Stimulated activated naive CD8-positive, alpha-beta T cell treated with anti-CD3 and anti-CD28 coated beads, Interleukin-15, amount 100 ng/mL, for 72 hours (primary cell): ENCODE measurements around the gene LARP4B.

Experiments
- ATAC-seq: fragments of 150-1000 bp; cut with Tn5 transposase; 2 replicates; pipeline ENCODE4 v1.10.0; 2021; ENCODE audit warnings: mild to moderate bottlenecking, moderate library complexity
- DNase-seq, 2 donors: peaks; one replicate each; pipeline ENCODE4 v3.0.0; 2021 to 2022
- H3K27ac Mint-ChIP-seq, 2 donors: one replicate each; pipeline ENCODE4 v1.8.0; 2022; ENCODE audit warnings: mild to moderate bottlenecking in 2 of 2, mixed read lengths in 2 of 2, moderate library complexity in 2 of 2
- H3K27me3 Mint-ChIP-seq: one replicate; pipeline ENCODE4 v1.8.0; 2022; ENCODE audit warnings: mixed read lengths
- H3K4me1 Mint-ChIP-seq: one replicate; pipeline ENCODE4 v1.8.0; 2022; ENCODE audit warnings: mild to moderate bottlenecking, mixed read lengths
- H3K4me3 Mint-ChIP-seq, 2 donors: one replicate each; pipeline ENCODE4 v1.8.0; 2022; ENCODE audit warnings: mild to moderate bottlenecking in 2 of 2, mixed read lengths in 2 of 2, moderate library complexity in 1 of 2
- H3K9me3 Mint-ChIP-seq, 2 donors: one replicate each; pipeline ENCODE4 v1.8.0; 2022; ENCODE audit warnings: mixed read lengths in 2 of 2

The LARP4B gene

DNA sequence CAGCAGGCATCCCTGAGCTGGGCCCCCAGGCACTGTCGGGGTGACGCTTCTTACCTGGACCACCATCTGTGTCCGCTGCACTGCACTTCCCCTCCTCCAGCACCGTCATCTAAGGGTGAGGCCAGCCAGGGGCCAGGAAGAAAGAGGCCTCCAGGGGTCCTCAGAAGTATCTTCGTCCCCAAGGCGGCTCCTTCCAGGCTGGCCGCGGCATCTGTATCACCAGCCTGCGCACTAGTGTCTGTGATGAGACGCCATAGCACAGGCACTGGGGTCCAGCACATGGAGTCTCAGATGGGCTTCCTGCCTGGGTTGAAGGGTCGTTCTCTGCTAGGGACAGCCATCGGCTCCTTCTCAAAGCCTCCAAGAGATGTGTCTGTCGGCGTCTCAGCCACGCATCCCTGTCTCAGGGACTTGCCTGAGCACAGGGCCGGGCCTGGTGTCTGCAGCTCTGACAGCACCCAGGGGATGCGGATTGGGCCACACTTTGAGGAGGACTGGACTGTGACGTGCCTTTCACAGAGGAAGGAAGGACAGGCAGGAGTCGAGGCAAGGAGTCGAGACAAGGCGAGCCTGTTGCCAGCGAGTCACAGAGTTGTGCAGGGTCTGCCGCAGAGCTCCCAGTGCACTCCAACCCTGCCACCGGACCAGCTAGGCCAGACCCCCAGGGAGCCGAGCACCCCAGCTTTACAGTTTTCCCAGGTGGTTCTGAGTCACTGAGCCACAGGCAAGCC, 140.5 kb downstream of the LARP4B start:
- H3K4me3 Mint-ChIP-seq, result no peak overlapping the region
- H3K4me1 Mint-ChIP-seq, result peaks cover 5% of the 10 kb centered on the region
- peaks cover 2 to 6% of the 10 kb centered on the region in 2 donors for H3K9me3 Mint-ChIP-seq
- DNase-seq (no peak), ATAC-seq (no peak)
- H3K27me3 Mint-ChIP-seq, result peaks cover 3% of the 10 kb centered on the region
- H3K27ac Mint-ChIP-seq, result peak overlapping the region in 1 of 2 donors; percentile 67

DNA sequence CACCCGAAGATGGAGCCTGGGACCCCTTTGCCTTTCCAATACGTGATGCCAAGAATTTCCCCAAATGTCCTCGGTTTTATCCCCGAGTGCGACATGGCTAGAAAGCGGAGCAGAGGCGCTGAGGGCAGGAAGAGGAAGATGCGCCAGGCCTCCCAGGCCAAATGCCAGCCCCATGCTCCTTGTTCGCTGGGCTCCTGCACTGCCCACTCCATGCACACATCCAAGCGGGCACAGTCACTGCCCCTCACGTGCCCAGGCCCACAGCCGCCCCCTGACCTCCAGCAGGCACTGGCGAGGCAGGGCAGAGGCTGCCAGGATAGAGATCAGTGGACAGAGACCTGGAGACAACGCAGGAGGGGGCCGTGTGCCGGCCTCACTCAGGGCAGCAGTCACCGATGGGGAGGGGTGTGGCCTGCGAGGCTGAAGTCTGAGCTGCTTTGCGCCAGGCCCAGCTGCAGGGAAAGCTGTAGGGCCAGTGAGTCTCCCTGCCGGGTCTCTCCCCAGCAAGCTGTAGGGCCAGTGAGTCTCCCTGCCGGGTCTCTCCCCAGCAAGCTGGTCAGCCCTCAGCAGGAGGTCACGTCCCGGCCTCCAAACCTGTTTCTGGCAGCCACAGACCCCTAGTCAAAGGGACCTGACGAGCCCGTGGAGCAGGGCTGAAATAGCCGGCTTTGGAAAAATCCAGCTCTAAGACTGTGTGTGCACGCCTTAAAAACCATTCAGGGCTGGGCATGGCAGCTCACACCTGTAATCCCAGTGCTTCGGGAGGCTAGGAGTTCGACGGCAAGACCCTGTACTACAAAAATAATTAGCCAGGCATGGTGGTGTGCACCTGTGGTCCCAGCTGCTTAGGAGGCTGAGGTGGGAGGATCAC, 141.4 kb downstream of the LARP4B start:
- no peaks in the 10 kb centered on the region for H3K9me3 Mint-ChIP-seq
- peaks cover 9% of the 10 kb centered on the region for H3K4me1 Mint-ChIP-seq
- H3K27me3 Mint-ChIP-seq, result peaks cover 12% of the 10 kb centered on the region
- no peak overlapping the region for H3K27ac Mint-ChIP-seq
- no peak overlapping the region for H3K4me3 Mint-ChIP-seq
- no peak for DNase-seq
- ATAC-seq, result no peak

DNA sequence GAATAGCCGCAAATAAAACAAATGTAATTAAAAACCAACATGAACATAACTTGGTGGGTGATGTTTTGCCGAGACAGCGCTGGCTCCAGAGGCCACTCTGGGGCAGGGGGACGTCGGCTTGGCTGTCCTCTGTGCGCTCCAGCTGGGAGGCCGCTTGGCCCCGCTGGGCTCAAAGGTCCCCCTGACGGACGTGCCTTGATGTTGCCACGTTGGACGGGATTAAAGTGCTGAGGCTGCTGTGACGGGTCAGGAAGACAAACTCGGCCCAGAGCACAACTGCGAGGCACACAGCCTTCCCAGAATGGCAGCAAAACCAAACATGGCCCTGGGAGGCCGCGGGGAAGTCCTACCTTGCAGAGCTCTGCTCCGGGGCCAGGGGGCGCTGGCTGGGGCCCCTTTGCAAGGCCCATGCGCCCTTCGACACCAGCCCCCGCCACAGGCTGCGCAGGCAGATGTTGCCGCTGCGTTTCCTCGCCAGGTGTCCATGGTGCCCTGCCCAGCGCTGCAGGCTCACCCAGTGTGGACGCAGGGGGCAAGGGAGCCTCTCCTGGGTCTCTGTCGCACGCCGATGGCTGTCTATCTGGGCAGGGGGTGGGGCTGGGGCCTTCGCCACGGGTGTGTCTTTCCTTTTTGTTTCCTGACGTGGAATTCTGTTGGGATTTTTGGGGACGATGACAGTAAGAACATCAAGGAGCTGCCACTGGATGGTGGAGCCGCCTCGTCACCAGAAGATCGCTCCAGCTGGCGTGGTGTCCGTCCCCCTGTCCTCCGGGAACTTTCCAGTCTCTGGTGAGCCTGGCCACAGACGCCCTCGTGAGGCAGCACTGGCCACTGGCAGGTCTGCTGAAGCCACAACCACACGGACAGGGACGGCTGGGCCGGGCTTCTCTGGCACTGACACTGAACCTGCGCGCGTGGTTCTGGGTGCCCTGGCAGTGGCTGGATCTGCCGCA, 142.4 kb downstream of the LARP4B start:
- peak overlapping the region; percentile 68 to 77 for H3K4me3 Mint-ChIP-seq
- peak; percentile 68 for ATAC-seq

DNA sequence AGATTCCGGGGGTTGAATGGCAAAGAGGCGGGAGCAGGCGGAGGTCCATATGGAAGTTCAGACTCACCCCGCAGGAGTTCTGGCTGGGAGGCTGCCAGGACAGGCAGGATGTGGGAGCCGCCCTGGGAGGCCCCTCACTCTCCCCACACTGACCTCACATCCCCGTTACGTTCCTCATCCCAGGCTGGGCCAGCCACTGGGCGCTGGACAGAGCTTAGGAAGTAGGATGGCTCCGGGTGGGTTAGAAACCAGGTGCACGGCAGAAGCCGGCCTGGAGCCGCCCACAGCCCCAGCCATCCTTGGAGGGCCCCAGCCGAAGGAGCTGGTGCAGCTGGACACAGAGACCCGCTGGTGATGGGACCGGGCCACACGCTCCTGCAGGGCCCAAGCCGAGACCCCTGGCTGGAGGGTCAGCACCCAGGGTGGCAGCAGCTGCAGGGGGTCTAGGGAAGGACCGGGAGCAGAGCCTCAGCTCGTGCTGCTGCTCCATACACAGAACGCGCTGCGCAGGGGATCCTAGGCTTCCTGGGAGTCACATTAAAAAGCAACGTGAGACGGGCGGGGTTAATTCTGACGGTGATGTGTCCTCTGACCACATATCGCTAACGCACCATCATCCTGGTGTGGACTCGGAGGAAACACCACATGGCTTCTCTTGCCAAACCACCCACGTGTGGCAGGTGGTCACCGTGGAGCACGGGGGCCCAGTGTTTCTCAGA, 143.4 kb downstream of the LARP4B start:
- DNase-seq (no peak), ATAC-seq (no peak)
- Mint-ChIP-seq H3K4me1 (peaks cover 14% of the 10 kb centered on the region), H3K27ac (no peak overlapping the region), H3K27me3 (peaks cover 25% of the 10 kb centered on the region), H3K4me3 (no peak overlapping the region), H3K9me3 (no peaks in the 10 kb centered on the region)

More for the DNA sequence above, 142.4 kb downstream of the LARP4B start:
- peak; percentile 29 to 46 for DNase-seq
- Mint-ChIP-seq H3K27ac (no peak overlapping the region), H3K4me1 (peaks cover 14% of the 10 kb centered on the region), H3K9me3 (no peaks in the 10 kb centered on the region), H3K27me3 (peaks cover 19% of the 10 kb centered on the region)

DNA sequence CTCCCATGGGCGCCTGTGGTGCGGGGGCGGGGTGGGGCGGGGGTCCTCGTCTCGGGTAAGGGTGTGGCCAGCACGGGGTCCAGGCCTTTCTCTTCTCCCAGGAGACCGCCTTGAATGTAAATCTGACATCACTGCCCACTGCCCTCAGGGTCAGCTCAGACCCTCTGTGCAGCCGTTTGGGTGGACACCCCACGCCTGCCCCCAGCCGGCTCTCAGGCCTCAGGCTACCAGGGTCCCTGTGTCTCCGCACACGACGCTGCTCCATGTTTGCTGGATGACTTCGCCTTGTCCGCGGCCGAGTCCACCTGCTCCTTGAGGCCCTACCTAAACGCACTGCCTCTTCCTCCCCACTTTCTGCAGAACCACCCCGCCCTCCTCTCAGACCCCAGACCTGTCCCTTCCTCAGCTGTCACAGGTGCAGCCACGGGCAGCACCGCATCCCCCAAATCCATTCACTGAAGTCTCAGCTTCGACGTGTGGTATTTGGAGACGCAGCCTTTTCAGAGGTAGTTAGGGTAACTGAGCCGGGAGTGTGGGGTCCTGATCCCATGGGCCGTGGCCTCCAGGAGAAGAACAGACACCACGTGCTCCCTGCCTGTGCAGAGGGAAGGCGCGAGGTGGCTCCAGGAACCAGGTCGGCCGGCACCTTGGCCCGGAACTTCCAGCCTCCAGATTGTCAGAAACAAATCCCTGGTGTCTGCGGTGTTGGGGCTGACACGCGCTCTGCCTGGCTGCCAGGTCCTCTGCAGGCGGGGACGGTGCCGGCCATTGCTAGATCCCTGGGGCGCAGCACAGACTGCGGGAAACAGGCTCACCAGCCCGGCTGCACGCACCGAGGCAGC, 144.7 kb downstream of the LARP4B start:
- no peaks in the 10 kb centered on the region for H3K9me3 Mint-ChIP-seq
- no peak overlapping the region for H3K27ac Mint-ChIP-seq
- DNase-seq (no peak), ATAC-seq (no peak)
- peaks cover 14% of the 10 kb centered on the region for H3K4me1 Mint-ChIP-seq
- no peak overlapping the region for H3K4me3 Mint-ChIP-seq
- H3K27me3 Mint-ChIP-seq, result peaks cover 38% of the 10 kb centered on the region

DNA sequence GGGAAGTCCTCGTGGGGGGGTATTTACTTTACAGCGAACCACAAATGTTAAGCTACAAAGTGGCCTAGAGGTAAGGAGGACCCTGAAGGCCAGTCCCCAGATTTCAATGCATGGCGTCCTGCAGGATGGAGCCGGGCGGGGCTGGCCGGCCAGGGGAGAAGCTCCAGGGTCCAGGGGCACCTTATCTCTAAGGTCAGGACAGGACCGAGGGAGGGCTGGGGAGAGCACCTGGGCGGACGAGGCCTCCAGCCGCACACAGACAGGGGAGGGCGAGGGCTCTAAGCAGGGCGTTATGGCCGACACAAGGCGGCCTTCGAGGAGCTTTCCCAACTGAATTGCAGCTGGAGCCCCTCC, 145.7 kb downstream of the LARP4B start:
- no peaks in the 10 kb centered on the region for H3K9me3 Mint-ChIP-seq
- H3K4me1 Mint-ChIP-seq, result peaks cover 14% of the 10 kb centered on the region
- no peak overlapping the region for H3K4me3 Mint-ChIP-seq
- H3K27me3 Mint-ChIP-seq, result peaks cover 48% of the 10 kb centered on the region
- no peak for DNase-seq
- H3K27ac Mint-ChIP-seq, result no peak overlapping the region
- ATAC-seq, result no peak

DNA sequence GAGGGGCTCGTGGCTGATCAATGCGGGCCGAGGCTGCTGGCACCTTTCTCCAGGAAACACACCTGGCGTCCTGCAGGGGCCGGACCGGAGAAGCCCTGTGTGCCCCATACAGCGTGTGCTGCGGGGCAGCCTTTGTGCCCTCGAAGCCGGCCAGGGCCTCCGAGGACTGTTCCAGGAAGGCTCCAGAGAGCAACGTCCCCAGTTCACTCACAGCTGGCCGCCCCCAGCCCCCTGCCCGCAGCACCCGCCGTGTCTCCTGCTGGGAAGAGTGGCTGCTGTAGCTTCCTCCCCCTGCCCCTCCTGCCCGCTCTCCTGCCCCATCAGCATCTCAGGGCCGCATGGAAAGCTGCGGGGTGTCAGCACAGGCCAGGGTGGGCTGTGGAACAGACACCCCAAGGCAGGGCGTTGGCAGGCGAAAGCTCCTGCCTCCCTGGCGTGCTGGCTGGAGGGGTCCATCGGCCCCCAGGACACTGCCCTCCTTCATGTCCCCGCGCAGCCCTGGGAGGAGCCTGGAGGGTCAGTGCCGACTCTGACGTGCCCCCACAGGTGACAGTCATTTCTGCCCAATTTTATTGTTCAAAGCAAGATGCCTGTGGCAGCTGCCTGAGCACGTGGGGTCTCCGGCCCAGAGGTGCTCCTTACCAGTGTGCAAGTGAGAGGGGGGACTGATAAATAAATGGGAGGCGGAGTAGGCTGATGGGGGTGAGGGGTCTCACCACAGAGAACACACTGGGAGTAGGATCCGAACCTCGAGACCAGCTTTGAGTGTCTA, 146.2 kb downstream of the LARP4B start:
- DNase-seq, result no peak
- Mint-ChIP-seq H3K4me3 (peak overlapping the region; percentile 47 to 65), H3K27me3 (peaks cover 52% of the 10 kb centered on the region), H3K9me3 (no peaks in the 10 kb centered on the region), H3K27ac (no peak overlapping the region), H3K4me1 (peaks cover 14% of the 10 kb centered on the region)
- peak; percentile 18 for ATAC-seq

DNA sequence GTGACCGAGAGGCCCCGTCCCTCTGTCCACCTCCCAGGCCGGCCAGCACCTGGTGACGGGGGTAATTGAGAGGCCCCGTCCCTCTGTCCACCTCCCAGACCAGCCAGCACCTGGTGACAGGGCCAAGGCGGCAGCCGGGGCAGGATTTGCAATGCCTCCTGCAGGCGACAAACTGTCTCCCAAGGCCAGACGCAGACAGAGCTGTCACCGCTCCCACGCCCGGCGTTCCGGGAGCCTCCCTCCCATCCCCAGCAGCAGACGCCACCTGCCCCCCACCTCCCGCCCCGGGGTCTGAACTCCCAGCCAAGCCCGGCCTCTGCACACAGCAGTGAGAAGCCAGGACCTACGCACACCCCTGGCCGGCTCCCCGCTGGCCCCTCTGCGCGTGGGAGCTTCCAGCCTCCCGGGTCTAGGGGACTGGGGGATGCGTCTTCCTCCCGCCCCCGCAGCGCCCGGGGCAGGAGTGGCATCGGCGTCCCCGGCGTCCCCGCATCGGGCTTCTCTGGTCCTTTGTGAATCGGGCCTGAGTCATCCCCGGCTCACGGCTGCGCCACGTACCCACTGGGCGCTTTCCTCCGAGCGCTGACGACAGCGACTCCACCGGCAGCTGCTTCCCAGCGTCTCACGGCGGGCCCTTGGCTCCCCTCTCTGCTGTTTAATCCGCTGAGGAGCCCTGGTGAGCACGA, 147.0 kb downstream of the LARP4B start:
- H3K9me3 Mint-ChIP-seq, result no peaks in the 10 kb centered on the region
- H3K27ac Mint-ChIP-seq, result peak overlapping the region in 1 of 2 donors; percentile 19
- peaks cover 14% of the 10 kb centered on the region for H3K4me1 Mint-ChIP-seq
- H3K27me3 Mint-ChIP-seq, result peaks cover 52% of the 10 kb centered on the region
- DNase-seq (peak; percentile 35 to 60), ATAC-seq (peak; percentile 81)
- H3K4me3 Mint-ChIP-seq, result peak overlapping the region; percentile 47 to 65

DNA sequence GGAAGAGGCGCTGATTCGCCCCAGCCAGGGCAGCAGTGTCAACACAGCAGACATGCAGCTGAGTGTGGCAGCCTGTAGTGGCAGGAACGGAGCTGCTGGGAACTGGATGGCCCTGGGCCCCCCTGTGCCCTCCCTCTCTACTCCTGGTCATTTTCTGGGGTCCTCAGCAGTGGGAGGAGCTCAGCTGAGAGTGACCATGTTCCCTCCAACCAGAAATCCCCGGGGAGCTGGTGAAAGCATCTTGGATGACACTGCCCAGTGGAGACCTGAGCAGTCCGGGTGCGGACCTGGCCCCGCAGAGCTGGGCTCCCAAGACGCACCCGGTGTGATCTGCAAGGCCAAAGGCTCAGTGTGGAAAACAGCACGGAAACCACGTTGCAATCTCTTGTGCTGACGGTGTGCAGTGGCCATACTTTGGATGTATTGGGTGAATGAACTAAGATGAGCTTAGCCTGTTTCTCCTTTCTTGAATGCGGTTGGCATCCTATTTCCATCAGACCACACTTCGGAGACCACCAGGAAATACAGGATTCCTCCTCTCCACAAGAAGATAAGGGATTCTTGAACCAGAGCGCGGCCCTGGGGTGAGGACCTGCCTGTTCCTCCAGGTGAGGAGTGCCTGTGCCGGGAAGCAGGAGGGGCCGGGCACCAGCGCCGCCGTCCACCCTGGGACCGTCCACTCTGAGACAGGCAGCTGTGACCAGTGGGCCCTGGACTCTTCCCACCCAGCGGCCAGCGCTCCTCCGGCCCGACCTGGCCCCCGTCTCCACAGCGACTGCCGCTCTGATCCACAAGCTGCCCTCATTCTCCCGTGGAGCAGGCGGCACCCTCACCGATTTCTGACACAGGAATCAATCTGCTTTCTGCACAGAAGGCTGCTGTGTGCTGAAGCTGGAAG, 148.5 kb downstream of the LARP4B start:
- Mint-ChIP-seq H3K4me3 (no peak overlapping the region), H3K27me3 (peaks cover 52% of the 10 kb centered on the region), H3K4me1 (peaks cover 9% of the 10 kb centered on the region), H3K9me3 (no peaks in the 10 kb centered on the region), H3K27ac (no peak overlapping the region)
- no peak for ATAC-seq
- DNase-seq, result peak in 1 of 2 donors; percentile 4

DNA sequence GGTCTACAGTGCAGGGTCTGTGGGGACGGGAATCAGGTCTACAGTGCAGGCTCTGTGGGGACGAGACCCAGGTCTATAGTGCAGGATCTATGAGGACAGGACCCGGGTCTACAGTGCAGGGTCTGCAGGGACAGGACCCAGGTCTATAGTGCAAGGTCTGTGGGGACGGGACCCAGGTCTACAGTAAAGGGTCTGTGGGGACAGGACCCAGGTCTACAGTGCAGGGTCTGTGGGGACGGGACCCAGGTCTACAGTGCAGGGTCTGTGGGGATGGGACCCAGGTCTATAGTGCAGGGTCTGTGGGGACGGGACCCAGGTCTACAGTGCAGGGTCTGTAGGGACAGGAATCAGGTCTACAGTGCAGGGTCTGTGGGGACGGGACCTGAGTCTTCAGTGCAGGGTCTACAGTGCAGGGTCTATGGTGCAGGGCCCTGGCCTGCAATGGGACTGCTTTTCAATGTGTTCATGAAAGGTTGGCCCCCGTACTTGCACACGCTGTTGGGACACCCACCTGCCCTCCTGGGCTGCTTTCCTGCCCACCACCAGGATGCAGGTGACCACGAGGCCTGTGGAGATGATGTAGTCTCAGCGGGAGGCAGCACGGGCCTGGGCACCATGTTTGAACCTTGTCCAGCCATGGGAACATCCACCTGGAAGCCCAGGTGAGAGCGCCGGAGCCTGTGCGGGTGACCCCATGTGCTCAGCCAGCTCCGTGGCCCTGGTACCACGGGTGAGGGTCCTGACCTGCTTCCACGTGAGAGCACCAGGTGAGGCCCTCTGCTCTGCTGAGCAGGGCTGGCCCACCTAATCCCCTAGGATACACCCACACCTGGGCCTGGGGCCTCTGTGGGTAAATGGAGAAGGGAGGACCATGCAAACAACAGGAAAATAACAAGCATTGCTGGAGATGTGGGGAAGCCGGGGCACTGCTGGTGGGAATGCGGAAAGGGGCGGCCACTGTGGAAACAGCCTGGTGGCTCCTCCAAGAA, 150.7 kb downstream of the LARP4B start:
- no peak overlapping the region for H3K4me3 Mint-ChIP-seq
- no peak overlapping the region for H3K27ac Mint-ChIP-seq
- DNase-seq (no peak), ATAC-seq (no peak)
- H3K9me3 Mint-ChIP-seq, result no peaks in the 10 kb centered on the region
- H3K27me3 Mint-ChIP-seq, result peaks cover 47% of the 10 kb centered on the region
- peaks cover 9% of the 10 kb centered on the region for H3K4me1 Mint-ChIP-seq

DNA sequence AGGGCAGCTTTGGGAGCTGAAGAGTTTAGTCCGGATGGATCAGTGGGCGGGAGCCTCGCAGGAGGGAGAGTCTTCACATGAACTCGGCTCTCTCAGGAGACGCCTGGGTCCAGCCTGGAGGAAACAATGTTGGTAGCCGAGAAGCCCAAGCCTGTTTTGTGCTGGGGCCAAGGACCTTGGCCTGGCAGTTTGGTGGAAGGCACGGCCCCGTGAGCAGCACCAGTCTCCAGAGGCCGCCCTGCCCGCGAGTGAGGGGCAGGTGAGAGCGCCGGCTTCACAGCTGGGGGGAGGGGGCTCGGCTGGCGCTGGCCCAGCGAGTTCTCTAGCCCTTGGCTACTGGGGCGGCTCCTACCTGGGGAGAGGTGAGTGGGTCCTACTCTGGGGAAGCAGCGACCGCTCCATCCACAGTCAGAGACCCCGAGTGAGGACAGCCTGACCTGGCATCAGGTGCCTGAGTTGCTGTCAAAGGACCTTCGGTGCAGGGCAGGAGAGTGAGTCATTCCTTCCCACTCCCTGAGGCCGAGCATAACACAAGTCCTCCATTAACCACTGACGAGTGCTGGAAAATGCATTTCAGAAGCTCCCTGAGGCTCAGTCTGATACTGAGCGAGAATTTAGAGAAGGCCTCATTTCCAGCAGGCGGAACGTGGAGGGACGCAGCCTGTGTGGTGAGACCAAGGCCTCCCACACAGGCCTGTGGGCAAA, 152.7 kb downstream of the LARP4B start:
- H3K27ac Mint-ChIP-seq, result no peak overlapping the region
- no peak overlapping the region for H3K4me3 Mint-ChIP-seq
- H3K4me1 Mint-ChIP-seq, result no peaks in the 10 kb centered on the region
- DNase-seq (no peak), ATAC-seq (peak; percentile 27)
- no peaks in the 10 kb centered on the region for H3K9me3 Mint-ChIP-seq
- peaks cover 33% of the 10 kb centered on the region for H3K27me3 Mint-ChIP-seq
